H1 (cell line): ENCODE data around the gene PPM1F.

ENCODE experiments used
- EP300 ChIP-seq, 2 experiments: IDR thresholded peaks; 1 replicate in 1 of 2; 2 replicates in 1 of 2; pipeline ENCODE4 v1.6.1; 2011 to 2012; ENCODE audit warnings: low read depth in 2 of 2, low read length in 2 of 2, mild to moderate bottlenecking in 2 of 2, borderline replicate concordance in 1 of 2, inconsistent platforms in 1 of 2, moderate library complexity in 1 of 2
- EZH2 ChIP-seq: fragments of 200-600 bp; sonication (generic); IDR thresholded peaks from 2 replicates; pipeline ENCODE4 v1.7.1; 2012; ENCODE audit warnings: low read depth, mild to moderate bottlenecking, moderate library complexity, low read length, inconsistent platforms; ENCODE audit not compliant: severe bottlenecking
- FOSL1 ChIP-seq: IDR thresholded peaks from 2 replicates; pipeline ENCODE4 v1.6.1; 2011; ENCODE audit warnings: mild to moderate bottlenecking, low read depth, low read length, moderate library complexity; ENCODE audit not compliant: insufficient read depth
- JUND ChIP-seq: IDR thresholded peaks from 2 replicates; pipeline ENCODE4 v1.6.1; 2011; ENCODE audit warnings: mild to moderate bottlenecking, improper control_type of control experiment, low read length
- POLR2A ChIP-seq, 2 experiments: IDR thresholded peaks; 1 replicate in 1 of 2; 2 replicates in 1 of 2; pipeline ENCODE4 v1.6.1; 2011; ENCODE audit warnings: low read depth in 2 of 2, low read length in 2 of 2, mild to moderate bottlenecking in 2 of 2; ENCODE audit errors: control extremely low read depth in 1 of 2
- POLR2AphosphoS5 ChIP-seq: IDR thresholded peaks from 2 replicates; pipeline ENCODE4 v1.6.1; 2011; ENCODE audit warnings: low read depth, low read length
- RFX5 ChIP-seq: IDR thresholded peaks from 2 replicates; pipeline ENCODE4 v1.6.1; 2011; ENCODE audit warnings: low read depth, low read length, improper control_type of control experiment, borderline replicate concordance
- SIN3A ChIP-seq, 2 experiments: IDR thresholded peaks in 1 of 2; conservative IDR thresholded peaks in 1 of 2; 2 replicates each; pipeline ENCODE4 v1.6.1; 2011 to 2012; ENCODE audit warnings: low read length in 2 of 2, improper control_type of control experiment in 1 of 2, low read depth in 1 of 2, mild to moderate bottlenecking in 1 of 2
- TCF12 ChIP-seq: IDR thresholded peaks from 2 replicates; pipeline ENCODE4 v1.6.1; 2011; ENCODE audit warnings: low read depth, mild to moderate bottlenecking, low read length
- TF ChIP-seq, protein P1 (sequence below), 3 experiments: IDR thresholded peaks; 1 replicate in 2 of 3; 2 replicates in 1 of 3; pipeline versions ENCODE4 v1.5.1 to v1.6.1; 2011; ENCODE audit warnings: low read length in 3 of 3, mild to moderate bottlenecking in 3 of 3, inconsistent platforms in 2 of 3, low read depth in 1 of 3, moderate library complexity in 1 of 3; ENCODE audit not compliant: insufficient read depth in 1 of 3; ENCODE audit errors: control extremely low read depth in 1 of 3
- TF ChIP-seq, protein P2 (sequence below): IDR thresholded peaks from 2 replicates; pipeline ENCODE4 v1.6.1; 2011; ENCODE audit warnings: low read length, improper control_type of control experiment

DNA sequence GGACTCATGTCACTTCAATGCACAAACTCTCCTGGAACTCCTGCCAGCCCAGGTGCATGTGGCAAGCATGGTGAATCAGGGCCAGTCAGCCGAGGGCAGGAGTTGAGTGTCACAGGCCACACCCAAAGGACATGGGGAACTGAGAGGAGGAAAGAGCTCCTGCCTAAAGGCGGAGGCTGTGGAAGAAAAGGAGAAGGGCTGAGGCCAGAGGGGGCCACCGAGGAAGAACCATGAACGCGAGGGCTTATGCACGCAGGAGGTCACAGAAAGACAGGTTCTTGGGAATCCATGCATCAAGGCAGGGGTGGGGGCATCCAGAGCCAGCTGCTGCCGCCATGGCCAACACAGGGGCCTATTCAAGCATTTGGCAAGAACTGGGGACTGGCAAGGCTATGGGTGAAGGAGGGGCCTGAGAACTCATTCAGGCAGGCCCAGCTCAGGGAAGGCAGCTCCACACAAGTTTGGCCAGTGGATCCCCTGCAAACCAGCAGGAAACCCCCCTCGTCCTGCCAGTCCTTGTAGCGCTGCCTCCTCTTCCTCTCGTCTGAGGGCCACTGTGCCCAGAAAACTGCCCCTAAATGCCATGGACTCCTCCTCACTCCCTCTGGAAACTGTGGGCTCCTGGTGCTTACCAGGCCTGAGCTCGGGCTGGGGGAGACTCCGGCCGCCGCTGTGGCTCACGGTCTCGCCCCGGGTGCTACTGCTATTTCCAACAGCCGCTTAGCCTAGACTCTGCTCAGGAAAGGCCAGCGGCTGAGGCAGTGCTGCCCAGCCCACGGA is 15.4 kb downstream of the PPM1F start:
- TF ChIP-seq, protein P1, sequence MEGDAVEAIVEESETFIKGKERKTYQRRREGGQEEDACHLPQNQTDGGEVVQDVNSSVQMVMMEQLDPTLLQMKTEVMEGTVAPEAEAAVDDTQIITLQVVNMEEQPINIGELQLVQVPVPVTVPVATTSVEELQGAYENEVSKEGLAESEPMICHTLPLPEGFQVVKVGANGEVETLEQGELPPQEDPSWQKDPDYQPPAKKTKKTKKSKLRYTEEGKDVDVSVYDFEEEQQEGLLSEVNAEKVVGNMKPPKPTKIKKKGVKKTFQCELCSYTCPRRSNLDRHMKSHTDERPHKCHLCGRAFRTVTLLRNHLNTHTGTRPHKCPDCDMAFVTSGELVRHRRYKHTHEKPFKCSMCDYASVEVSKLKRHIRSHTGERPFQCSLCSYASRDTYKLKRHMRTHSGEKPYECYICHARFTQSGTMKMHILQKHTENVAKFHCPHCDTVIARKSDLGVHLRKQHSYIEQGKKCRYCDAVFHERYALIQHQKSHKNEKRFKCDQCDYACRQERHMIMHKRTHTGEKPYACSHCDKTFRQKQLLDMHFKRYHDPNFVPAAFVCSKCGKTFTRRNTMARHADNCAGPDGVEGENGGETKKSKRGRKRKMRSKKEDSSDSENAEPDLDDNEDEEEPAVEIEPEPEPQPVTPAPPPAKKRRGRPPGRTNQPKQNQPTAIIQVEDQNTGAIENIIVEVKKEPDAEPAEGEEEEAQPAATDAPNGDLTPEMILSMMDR (IDR thresholded peaks at IDR 0.05; ENCODE audit: control extremely low read depth in 1 of 3, insufficient read depth in 1 of 3, low read depth in 1 of 3, low read length in 3 of 3) = no peak
- TF ChIP-seq, protein P2, sequence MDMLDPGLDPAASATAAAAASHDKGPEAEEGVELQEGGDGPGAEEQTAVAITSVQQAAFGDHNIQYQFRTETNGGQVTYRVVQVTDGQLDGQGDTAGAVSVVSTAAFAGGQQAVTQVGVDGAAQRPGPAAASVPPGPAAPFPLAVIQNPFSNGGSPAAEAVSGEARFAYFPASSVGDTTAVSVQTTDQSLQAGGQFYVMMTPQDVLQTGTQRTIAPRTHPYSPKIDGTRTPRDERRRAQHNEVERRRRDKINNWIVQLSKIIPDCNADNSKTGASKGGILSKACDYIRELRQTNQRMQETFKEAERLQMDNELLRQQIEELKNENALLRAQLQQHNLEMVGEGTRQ = no peak
- TF ChIP-seq EZH2 (no peak), JUND (no peak), POLR2AphosphoS5 (no peak), POLR2A (IDR thresholded peaks at IDR 0.05; ENCODE audit: control extremely low read depth in 1 of 2, low read depth in 2 of 2, low read length in 2 of 2) (no peak), SIN3A (conservative IDR thresholded peaks at IDR 0.05 in 1 of 2, IDR thresholded peaks at IDR 0.05 in 1 of 2; ENCODE audit: low read depth in 1 of 2, low read length in 2 of 2) (no peak), RFX5 (no peak), FOSL1 (no peak), TCF12 (no peak), EP300 (IDR thresholded peaks at IDR 0.05; ENCODE audit: borderline replicate concordance in 1 of 2, low read depth in 2 of 2, low read length in 2 of 2) (no peak)
